ENCODE data around the gene BABAM2. TPM values are rescaled to one million over a fixed set of nuclear protein-coding genes. Genes with fewer than 3 reads are reported as not detected.

Gene BABAM2
- total RNA-seq, 2 experiments from 2014 or later: 19.7 to 33.2 TPM

DNA sequence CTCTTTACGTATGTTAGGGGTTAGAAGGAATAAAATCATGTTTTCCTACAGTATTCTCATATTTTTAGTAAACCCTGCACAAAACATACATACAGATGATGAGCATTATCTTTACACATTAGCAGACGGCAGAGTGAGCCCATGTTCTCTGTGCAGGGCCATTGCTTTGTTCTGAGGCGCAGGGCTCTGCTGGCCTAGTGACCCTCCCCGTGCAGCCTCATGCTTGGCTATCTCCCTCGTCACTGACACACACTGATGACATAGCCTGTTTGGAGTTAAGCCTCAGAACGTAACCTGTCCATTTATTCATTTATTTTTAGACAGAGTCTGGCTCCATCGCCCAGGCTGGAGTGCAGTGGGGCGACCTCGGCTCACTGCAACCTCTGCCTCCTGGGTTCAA, 386.3 kb downstream of the BABAM2 start:
- TF ChIP-seq EZH2phosphoT487 (IDR thresholded peaks at IDR 0.05; ENCODE audit: borderline replicate concordance, low read depth, low read length) (no peak), CTCF (conservative IDR thresholded peaks at IDR 0.05; ENCODE audit: low read length) (no peak)
- H3K36me3 ChIP-seq (ENCODE audit: insufficient read depth, low read length): no peaks in the 10 kb centered on the region
- no peak overlapping the region for H2AFZ ChIP-seq (ENCODE audit: low read length)
- no peaks in the 10 kb centered on the region for H3K9me3 ChIP-seq (ENCODE audit: low read length)
- H3K4me1 ChIP-seq (ENCODE audit: insufficient read depth, low read length, poor library complexity, severe bottlenecking): no peaks in the 10 kb centered on the region
- intact Hi-C loops (cut with micrococcal nuclease; ENCODE audit: unreplicated experiment): no loop called here
- DNase-seq (ENCODE audit: low spot score): no peak
- no peak overlapping the region for H3K4me2 ChIP-seq (ENCODE audit: low read length)
- ChIA-PET CTCF (ENCODE audit: unreplicated experiment) (no interaction called here), POLR2A (no interaction called here)
- H3K4me3 ChIP-seq (ENCODE audit: low read depth, low read length, poor library complexity, severe bottlenecking): no peak overlapping the region
- no peaks in the 10 kb centered on the region for H3K9me2 ChIP-seq (ENCODE audit: insufficient read depth, low read length)
- no peaks in the 10 kb centered on the region for H3K79me2 ChIP-seq (ENCODE audit: insufficient read depth, low read depth, low read length)
- no peak overlapping the region for H3K27ac ChIP-seq (ENCODE audit: low read depth, low read length, poor library complexity, severe bottlenecking)
- BruUV-seq (replicated peaks): no TSS peak
- H4K20me1 ChIP-seq (ENCODE audit: insufficient read depth, low read length): no peaks in the 10 kb centered on the region

GRCh38 chr2:28277466-28277865, 386.9 kb downstream of the BABAM2 start:
- Histone ChIP-seq H3K27ac (ENCODE audit: low read depth, low read length, poor library complexity, severe bottlenecking) (no peak overlapping the region), H3K9me2 (ENCODE audit: insufficient read depth, low read length) (no peaks in the 10 kb centered on the region), H3K79me2 (ENCODE audit: insufficient read depth, low read depth, low read length) (no peaks in the 10 kb centered on the region), H3K4me3 (ENCODE audit: low read depth, low read length, poor library complexity, severe bottlenecking) (no peak overlapping the region), H3K4me2 (ENCODE audit: low read length) (no peak overlapping the region), H3K36me3 (ENCODE audit: insufficient read depth, low read length) (no peaks in the 10 kb centered on the region), H3K4me1 (ENCODE audit: insufficient read depth, low read length, poor library complexity, severe bottlenecking) (no peaks in the 10 kb centered on the region), H4K20me1 (ENCODE audit: insufficient read depth, low read length) (no peaks in the 10 kb centered on the region), H2AFZ (ENCODE audit: low read length) (no peak overlapping the region), H3K9me3 (ENCODE audit: low read length) (no peaks in the 10 kb centered on the region)
- ChIA-PET CTCF (ENCODE audit: unreplicated experiment) (no interaction called here), POLR2A (no interaction called here)
- BruUV-seq (replicated peaks): no TSS peak
- intact Hi-C loops (cut with micrococcal nuclease; ENCODE audit: unreplicated experiment): no loop called here
- no peak for TF ChIP-seq EZH2phosphoT487 (IDR thresholded peaks at IDR 0.05; ENCODE audit: borderline replicate concordance, low read depth, low read length)
- no peak for TF ChIP-seq CTCF (conservative IDR thresholded peaks at IDR 0.05; ENCODE audit: low read length)
- DNase-seq (ENCODE audit: low spot score): no peak

- no peak overlapping the region for H2AFZ ChIP-seq (ENCODE audit: low read length)
- no peaks in the 10 kb centered on the region for H4K20me1 ChIP-seq (ENCODE audit: insufficient read depth, low read length)
- H3K9me2 ChIP-seq (ENCODE audit: insufficient read depth, low read length): no peaks in the 10 kb centered on the region
- ChIA-PET CTCF (ENCODE audit: unreplicated experiment) (no interaction called here), POLR2A (interaction anchor here (0.6 to 0.7 kb wide), 2 partner anchors 127 to 285 kb away, joined by 3 to 6 read pairs; no protein-coding TSS in a partner anchor)
- H3K4me3 ChIP-seq (ENCODE audit: low read depth, low read length, poor library complexity, severe bottlenecking): no peak overlapping the region
- no peaks in the 10 kb centered on the region for H3K9me3 ChIP-seq (ENCODE audit: low read length)
- no peaks in the 10 kb centered on the region for H3K79me2 ChIP-seq (ENCODE audit: insufficient read depth, low read depth, low read length)
- no peaks in the 10 kb centered on the region for H3K36me3 ChIP-seq (ENCODE audit: insufficient read depth, low read length)
- H3K4me1 ChIP-seq (ENCODE audit: insufficient read depth, low read length, poor library complexity, severe bottlenecking): no peaks in the 10 kb centered on the region
- intact Hi-C loops (cut with micrococcal nuclease; ENCODE audit: unreplicated experiment): no loop called here
- H3K4me2 ChIP-seq (ENCODE audit: low read length): no peak overlapping the region
- H3K27ac ChIP-seq (ENCODE audit: low read depth, low read length, poor library complexity, severe bottlenecking): no peak overlapping the region
- no TSS peak for BruUV-seq (replicated peaks)
- TF ChIP-seq EZH2phosphoT487 (IDR thresholded peaks at IDR 0.05; ENCODE audit: borderline replicate concordance, low read depth, low read length) (no peak), CTCF (conservative IDR thresholded peaks at IDR 0.05; ENCODE audit: low read length) (no peak)
- no peak for DNase-seq (ENCODE audit: low spot score)
These were observed 388.8 kb downstream of the BABAM2 start for GRCh38 chr2:28279371-28279770.
